ENCODE measurements around the gene ARPC2.

DNA sequence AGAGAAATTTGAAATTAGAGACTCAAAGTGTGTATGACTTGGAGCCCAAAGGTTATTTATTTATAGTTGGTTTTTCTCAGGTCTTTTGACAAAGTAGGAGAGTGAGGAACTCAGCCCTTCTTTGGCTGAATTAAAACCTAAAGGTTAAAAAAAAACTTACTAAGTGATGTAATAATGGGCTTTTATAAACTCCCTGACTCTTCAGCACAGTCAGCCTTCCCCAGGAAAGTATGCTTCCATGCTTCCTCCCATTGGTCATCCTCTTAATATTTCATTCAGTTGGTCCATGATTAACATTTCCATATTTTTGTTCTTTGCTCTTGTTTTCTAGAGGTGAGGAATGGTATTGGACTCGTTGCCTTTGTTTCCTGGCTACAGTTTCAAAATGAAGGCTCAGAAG is 7.2 kb downstream of the ARPC2 start:
- TF ChIP-seq, protein P1, sequence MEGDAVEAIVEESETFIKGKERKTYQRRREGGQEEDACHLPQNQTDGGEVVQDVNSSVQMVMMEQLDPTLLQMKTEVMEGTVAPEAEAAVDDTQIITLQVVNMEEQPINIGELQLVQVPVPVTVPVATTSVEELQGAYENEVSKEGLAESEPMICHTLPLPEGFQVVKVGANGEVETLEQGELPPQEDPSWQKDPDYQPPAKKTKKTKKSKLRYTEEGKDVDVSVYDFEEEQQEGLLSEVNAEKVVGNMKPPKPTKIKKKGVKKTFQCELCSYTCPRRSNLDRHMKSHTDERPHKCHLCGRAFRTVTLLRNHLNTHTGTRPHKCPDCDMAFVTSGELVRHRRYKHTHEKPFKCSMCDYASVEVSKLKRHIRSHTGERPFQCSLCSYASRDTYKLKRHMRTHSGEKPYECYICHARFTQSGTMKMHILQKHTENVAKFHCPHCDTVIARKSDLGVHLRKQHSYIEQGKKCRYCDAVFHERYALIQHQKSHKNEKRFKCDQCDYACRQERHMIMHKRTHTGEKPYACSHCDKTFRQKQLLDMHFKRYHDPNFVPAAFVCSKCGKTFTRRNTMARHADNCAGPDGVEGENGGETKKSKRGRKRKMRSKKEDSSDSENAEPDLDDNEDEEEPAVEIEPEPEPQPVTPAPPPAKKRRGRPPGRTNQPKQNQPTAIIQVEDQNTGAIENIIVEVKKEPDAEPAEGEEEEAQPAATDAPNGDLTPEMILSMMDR (IDR thresholded peaks at IDR 0.05) = no peak
- TF ChIP-seq POLR2A (IDR thresholded peaks at IDR 0.05) = no peak
